K562 (cell line): ENCODE results near the gene CEMIP2. TPM values are rescaled to one million over a fixed set of nuclear protein-coding genes. Genes with fewer than 3 reads are reported as not detected.

Experiments used
- ATAC-seq: fragments of 200-7000 bp; cut with Tn5 transposase; 3 replicates; pipeline ENCODE4 v1.9.1; 2020; ENCODE audit warnings: moderate library complexity
- BruUV-seq: library from RNA; stranded (reverse); fragments of 400-500 nt; replicated peaks from 2 replicates; lab custom pipeline; 2021; lab: Mats Ljungman, UMichigan
- CTCF ChIA-PET: fragments of 300-600 bp; formaldehyde crosslinking; extraction: SDS; loops from one replicate; lab custom pipeline; 2021; ENCODE audit warnings: low intra/inter-chr PET ratio; lab: Yijun Ruan, JAX
- POLR2A ChIA-PET: fragments of 300-600, 350-650 bp; sonication (Branson Sonifier 250); formaldehyde crosslinking; extraction: SDS; loops from one replicate; lab custom pipeline; 2021; ENCODE audit warnings: antibody characterized with exemption, inconsistent platforms; lab: Yijun Ruan, JAX
- DNase-seq, 4 experiments: peaks; one replicate each; pipeline versions ENCODE4 v3.0.0 to v3.0.0-alpha.2; 2011 to 2018; ENCODE audit warnings: low spot score in 3 of 4, mixed read lengths in 3 of 4; ENCODE audit errors: extremely low read depth in 1 of 4
- FAIRE-seq: peaks from 2 replicates; lab custom pipeline; 2011; peaks lifted over from hg19 to GRCh38; lab: Jason Lieb, UNC
- H2AFZ ChIP-seq: 2 replicates; pipeline ENCODE4 v1.6.0; 2011; ENCODE audit warnings: low read depth, low read length, control low read depth, inconsistent platforms
- H3K27ac ChIP-seq: fragments of 200-600 bp; 3 replicates; pipeline ENCODE4 v1.8.0; 2011; ENCODE audit warnings: low read depth, mild to moderate bottlenecking, control low read depth, inconsistent platforms, low read length, moderate library complexity, mixed read lengths; ENCODE audit errors: extremely low read depth
- H3K27me3 ChIP-seq, 2 experiments: fragments of 300-600 bp in 1 of 2; 2 replicates in 1 of 2; 3 replicates in 1 of 2; pipeline versions ENCODE4 v1.6.0 to v1.8.0; 2011; ENCODE audit warnings: inconsistent platforms in 2 of 2, low read length in 2 of 2, mild to moderate bottlenecking in 1 of 2, mixed read lengths in 1 of 2, moderate library complexity in 1 of 2; ENCODE audit not compliant: control insufficient read depth in 2 of 2, insufficient read depth in 2 of 2
- H3K36me3 ChIP-seq: fragments of 300-600 bp; 3 replicates; pipeline ENCODE4 v1.8.0; 2011; ENCODE audit warnings: mild to moderate bottlenecking, low read length, inconsistent platforms; ENCODE audit not compliant: control insufficient read depth, insufficient read depth
- H3K4me1 ChIP-seq, 2 experiments: fragments of 200-600 bp in 1 of 2; replicated peaks in 1 of 2; 2 replicates in 1 of 2; 3 replicates in 1 of 2; pipeline versions ENCODE4 v1.5.1 to v1.8.0; 2011; ENCODE audit warnings: inconsistent platforms in 2 of 2, low read length in 2 of 2, mild to moderate bottlenecking in 1 of 2, mixed read lengths in 1 of 2, moderate library complexity in 1 of 2; ENCODE audit not compliant: control insufficient read depth in 2 of 2, insufficient read depth in 2 of 2
- H3K4me2 ChIP-seq: 2 replicates; pipeline ENCODE4 v1.6.1; 2011; ENCODE audit warnings: low read length, control low read depth, inconsistent platforms, mixed read lengths; ENCODE audit not compliant: insufficient read depth
- H3K4me3 ChIP-seq: fragments of 200-600 bp; sonication (generic), shearing (Covaris generic); 2 replicates; pipeline ENCODE4 v1.5.1; 2016; ENCODE audit warnings: control low read depth, inconsistent platforms
- H3K79me2 ChIP-seq: fragments of 200-600 bp; 3 replicates; pipeline ENCODE4 v1.8.0; 2011; ENCODE audit warnings: low read length, inconsistent platforms; ENCODE audit not compliant: control insufficient read depth, insufficient read depth
- H3K9ac ChIP-seq, 2 experiments: 2 replicates each; pipeline versions ENCODE4 v1.6.0 to v1.6.1; 2011; ENCODE audit warnings: low read depth in 2 of 2, low read length in 2 of 2, control low read depth in 1 of 2, inconsistent platforms in 1 of 2, mild to moderate bottlenecking in 1 of 2, mixed read lengths in 1 of 2; ENCODE audit not compliant: insufficient read depth in 1 of 2
- H3K9me1 ChIP-seq: one replicate; pipeline ENCODE4 v1.6.0; 2011; ENCODE audit warnings: inconsistent platforms, mild to moderate bottlenecking, low read length, moderate library complexity; ENCODE audit not compliant: control insufficient read depth, insufficient read depth
- H3K9me3 ChIP-seq: replicated peaks from 2 replicates; pipeline ENCODE4 v1.5.1; 2011; ENCODE audit warnings: low read depth, low read length, inconsistent platforms; ENCODE audit not compliant: control insufficient read depth, insufficient read depth
- H4K20me1 ChIP-seq: replicated peaks from 2 replicates; pipeline ENCODE4 v1.6.1; 2011; ENCODE audit warnings: low read length, inconsistent platforms, mixed read lengths; ENCODE audit not compliant: control insufficient read depth, insufficient read depth
- CHD2 ChIP-seq: IDR thresholded peaks from 2 replicates; pipeline ENCODE4 v1.6.1; 2011; ENCODE audit warnings: low read depth, low read length
- CREB3L1 ChIP-seq: fragments of 450-650 bp; IDR thresholded peaks from 2 replicates; pipeline ENCODE4 v1.6.1; 2014; ENCODE audit warnings: low read depth, mild to moderate bottlenecking, moderate library complexity, borderline replicate concordance
- CTBP1 ChIP-seq: fragments of 450-650 bp; IDR thresholded peaks from 2 replicates; pipeline ENCODE4 v1.6.1; 2016; ENCODE audit warnings: borderline replicate concordance
- CTCF ChIP-seq, 3 experiments: IDR thresholded peaks in 2 of 3; conservative IDR thresholded peaks in 1 of 3; 2 replicates each; pipeline ENCODE4 v1.5.1; 2011 to 2012; ENCODE audit warnings: low read length in 3 of 3, mild to moderate bottlenecking in 3 of 3, control low read depth in 2 of 3, improper control_type of control experiment in 1 of 3, inconsistent platforms in 1 of 3, low read depth in 1 of 3, mixed read lengths in 1 of 3, moderate library complexity in 1 of 3; ENCODE audit not compliant: insufficient read depth in 2 of 3
- ETV5 ChIP-seq: sonication (generic); formaldehyde crosslinking; IDR thresholded peaks from 2 replicates; pipeline ENCODE4 v1.4.0; 2020; ENCODE audit warnings: low read depth, mild to moderate bottlenecking, missing genetic modification reagents
- MYNN ChIP-seq, 2 experiments: sonication (generic); formaldehyde crosslinking in 1 of 2; IDR thresholded peaks; 2 replicates each; pipeline versions ENCODE4 v1.5.0 to v1.6.1; 2016 to 2020; ENCODE audit warnings: antibody characterized with exemption in 1 of 2, missing genetic modification reagents in 1 of 2
- PHF8 ChIP-seq: fragments of 200-600 bp; sonication (generic); IDR thresholded peaks from 2 replicates; pipeline ENCODE4 v1.6.1; 2012; ENCODE audit warnings: mixed run types, mild to moderate bottlenecking, inconsistent platforms, low read length, moderate library complexity, borderline replicate concordance
- PKNOX1 ChIP-seq: fragments of 450-650 bp; IDR thresholded peaks from 2 replicates; pipeline ENCODE4 v1.6.1; 2016
- PTTG1 ChIP-seq: fragments of 450-650 bp; IDR thresholded peaks from 2 replicates; pipeline ENCODE4 v1.6.1; 2016; ENCODE audit warnings: low read depth, mild to moderate bottlenecking, missing genetic modification characterization, missing compliant biosample characterization
- RAD21 ChIP-seq, 2 experiments: fragments of 250-450 bp in 1 of 2; fragments of 450-650 bp in 1 of 2; sonication (Bioruptor Pico) in 1 of 2; formaldehyde crosslinking in 1 of 2; IDR thresholded peaks in 1 of 2; conservative IDR thresholded peaks in 1 of 2; 2 replicates each; pipeline versions ENCODE4 v1.4.0 to v1.8.0; 2020 to 2022; ENCODE audit warnings: mild to moderate bottlenecking in 2 of 2, moderate library complexity in 1 of 2
- RBM15 ChIP-seq: fragments of 200-400 bp; formaldehyde crosslinking; IDR thresholded peaks from 2 replicates; pipeline ENCODE4 v1.6.1; 2018; ENCODE audit warnings: mild to moderate bottlenecking, low read length, moderate library complexity; ENCODE audit not compliant: insufficient read depth
- ZNF316 ChIP-seq: fragments of 450-650 bp; IDR thresholded peaks from 2 replicates; pipeline ENCODE4 v1.6.1; 2016
- ZNF586 ChIP-seq: fragments of 450-650 bp; formaldehyde crosslinking; conservative IDR thresholded peaks from 2 replicates; pipeline ENCODE4 v1.4.0; 2020; ENCODE audit warnings: mild to moderate bottlenecking, moderate library complexity
- ZNF79 ChIP-seq: fragments of 250-450 bp; sonication (Bioruptor Pico); IDR thresholded peaks from 2 replicates; pipeline ENCODE4 v1.4.0; 2020; ENCODE audit warnings: low read depth, mild to moderate bottlenecking, moderate library complexity
- WGBS: fragments of 100-300 bp; shearing (Covaris generic); methylation state at CpG from one replicate; pipeline ENCODE4 v1.1.6; 2016; ENCODE audit warnings: low coverage, mixed read lengths; ENCODE audit not compliant: insufficient coverage; ENCODE audit errors: missing lambda C conversion rate; 5-methylcytosine and 5-hydroxymethylcytosine counted together
- in situ Hi-C: fragments of 300-500 bp; cut with MboI; formaldehyde crosslinking; loops from 4 replicates; pipeline ENCODE4 v1.15.0; 2018; ENCODE audit warnings: inconsistent platforms, mixed read lengths
- intact Hi-C: fragments of 100-400 bp; cut with micrococcal nuclease; formaldehyde crosslinking; loops from 2 replicates; pipeline ENCODE4 v1.14.2; 2022
- polyA plus RNA-seq, 8 experiments: library from polyadenylated mRNA; depleted of rRNA in 4 of 8; stranded (reverse) in 5 of 8; unstranded in 3 of 8; fragments of >200 nt; fragmentation: Nextera tagmentation in 2 of 8; fragmentation: Illumina TruSeq in 1 of 8; extraction: Ambion mirVana in 2 of 8; extraction: Trizol in 1 of 8; gene quantifications; 2 replicates each; pipeline versions ENCODE4 v1.2.1 to v1.2.3, GENCODE V29; 2011 to 2014; ENCODE audit warnings: inconsistent platforms in 1 of 8, missing spikeins in 1 of 8
- total RNA-seq, 7 experiments: library from RNA; depleted of rRNA in 6 of 7; stranded (reverse); fragments of >200 nt in 6 of 7; fragmentation: Illumina TruSeq in 2 of 7; extraction: Trizol in 2 of 7; gene quantifications; 2 replicates each; pipeline versions ENCODE4 v1.2.1 to v1.2.3, GENCODE V29; 2011 to 2021; ENCODE audit warnings: low replicate concordance in 1 of 7
- TF ChIP-seq, protein P1 (sequence below): fragments of 250-450 bp; sonication (Bioruptor Pico); IDR thresholded peaks from 2 replicates; pipeline ENCODE4 v1.8.0; 2022; ENCODE audit warnings: moderate library complexity, mild to moderate bottlenecking, inconsistent platforms
- TF ChIP-seq, protein P2 (sequence below): IDR thresholded peaks from 3 replicates; pipeline ENCODE4 v1.6.1; 2011; ENCODE audit warnings: borderline replicate concordance, mild to moderate bottlenecking; ENCODE audit not compliant: insufficient read length, insufficient read depth

Gene CEMIP2
- total and polyA plus RNA-seq, 9 of the 15 experiments (the other 6 are each of a cell fraction or from before 2014, with no cell fraction given) = 5.4 to 29.9 (median 14.2) TPM

- peak; percentile 67 for FAIRE-seq
- POLR2A ChIA-PET = interaction anchor here (0.6 to 0.9 kb wide), 4 partner anchors 11 to 382 kb away, joined by 3 read pairs; no protein-coding TSS in a partner anchor
- no peaks in the 10 kb centered on the region for H3K79me2 ChIP-seq
- TF ChIP-seq, protein P1, sequence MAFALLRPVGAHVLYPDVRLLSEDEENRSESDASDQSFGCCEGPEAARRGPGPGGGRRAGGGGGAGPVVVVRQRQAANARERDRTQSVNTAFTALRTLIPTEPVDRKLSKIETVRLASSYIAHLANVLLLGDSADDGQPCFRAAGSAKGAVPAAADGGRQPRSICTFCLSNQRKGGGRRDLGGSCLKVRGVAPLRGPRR (CRISPR knock-in tag) = no peak
- TF ChIP-seq, protein P2, sequence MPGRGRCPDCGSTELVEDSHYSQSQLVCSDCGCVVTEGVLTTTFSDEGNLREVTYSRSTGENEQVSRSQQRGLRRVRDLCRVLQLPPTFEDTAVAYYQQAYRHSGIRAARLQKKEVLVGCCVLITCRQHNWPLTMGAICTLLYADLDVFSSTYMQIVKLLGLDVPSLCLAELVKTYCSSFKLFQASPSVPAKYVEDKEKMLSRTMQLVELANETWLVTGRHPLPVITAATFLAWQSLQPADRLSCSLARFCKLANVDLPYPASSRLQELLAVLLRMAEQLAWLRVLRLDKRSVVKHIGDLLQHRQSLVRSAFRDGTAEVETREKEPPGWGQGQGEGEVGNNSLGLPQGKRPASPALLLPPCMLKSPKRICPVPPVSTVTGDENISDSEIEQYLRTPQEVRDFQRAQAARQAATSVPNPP = no peak
- TF ChIP-seq RBM15 = no peak
- TF ChIP-seq PTTG1 (tag) = no peak
- no peak for TF ChIP-seq ZNF316
- peak in 2 of 3 experiments; percentile 22 to 24; a peak in 1 of 6 replicates for TF ChIP-seq CTCF (IDR thresholded peaks at IDR 0.05 in 2 of 3, conservative IDR thresholded peaks at IDR 0.05 in 1 of 3; ENCODE audit: insufficient read depth in 2 of 3, low read depth in 1 of 3, low read length in 3 of 3)
- TF ChIP-seq CHD2 = no peak
- TF ChIP-seq ETV5 = no peak
- TF ChIP-seq PHF8 = no peak
- no peak for TF ChIP-seq ZNF79
- no peak for TF ChIP-seq CREB3L1
- no peak for TF ChIP-seq MYNN (IDR thresholded peaks at IDR 0.05)
- TF ChIP-seq MYNN (CRISPR knock-in tag; IDR thresholded peaks at IDR 0.05) = no peak
- TF ChIP-seq PKNOX1 = 0 out of 2 replicates have a peak, but pooled peaks have one; percentile 31
- no peak for TF ChIP-seq ZNF586 (CRISPR knock-in tag)
- TF ChIP-seq RAD21 (CRISPR knock-in tag; conservative IDR thresholded peaks at IDR 0.05 in 1 of 2, IDR thresholded peaks at IDR 0.05 in 1 of 2) = peak in 1 of 2 experiments; percentile 23; a peak in 2 of 4 replicates
- peak; percentile 25; the same call in 1 of the 2 replicates for TF ChIP-seq CTBP1
Measured at GRCh38 chr9:71783120-71783523, 14.8 kb upstream of the CEMIP2 start.

More at GRCh38 chr9:71783120-71783523, 14.8 kb upstream of the CEMIP2 start:
- Histone ChIP-seq H4K20me1 (no peaks in the 10 kb centered on the region), H2AFZ (peak overlapping the region; percentile 76), H3K4me2 (peak overlapping the region; percentile 71), H3K4me1 (no peaks in the 10 kb centered on the region; a peak in 1 of 5 replicates), H3K9me1 (no peaks in the 10 kb centered on the region), H3K27me3 (peaks cover 0 to 4% of the 10 kb centered on the region in 2 experiments; a peak in 1 of 5 replicates), H3K9me3 (no peaks in the 10 kb centered on the region), H3K27ac (no peak overlapping the region), H3K36me3 (no peaks in the 10 kb centered on the region), H3K4me3 (no peak overlapping the region), H3K9ac (peak overlapping the region in 1 of 2 experiments; percentile 31; a peak in 1 of 4 replicates)
- ATAC-seq = peak; percentile 86
- WGBS = 4% methylated on average over 3 of the region's 9 CpGs
- no TSS peak for BruUV-seq
- in situ Hi-C loops = no loop called here
- peak in 2 of 4 experiments; percentile 15 to 23 for DNase-seq
- intact Hi-C loops = no loop called here
- CTCF ChIA-PET = no interaction called here
